Measurements from ENCODE around the gene PTPRJ. TPM values are rescaled to one million over a fixed set of nuclear protein-coding genes. Genes with fewer than 3 reads are reported as not detected.
A peak's percentile ranks its signal among the peaks of the same experiment; 100 is the strongest.

The PTPRJ gene
- total and polyA plus RNA-seq, 7 donors: 2.4 to 23.3 (median 10.2) TPM

DNA sequence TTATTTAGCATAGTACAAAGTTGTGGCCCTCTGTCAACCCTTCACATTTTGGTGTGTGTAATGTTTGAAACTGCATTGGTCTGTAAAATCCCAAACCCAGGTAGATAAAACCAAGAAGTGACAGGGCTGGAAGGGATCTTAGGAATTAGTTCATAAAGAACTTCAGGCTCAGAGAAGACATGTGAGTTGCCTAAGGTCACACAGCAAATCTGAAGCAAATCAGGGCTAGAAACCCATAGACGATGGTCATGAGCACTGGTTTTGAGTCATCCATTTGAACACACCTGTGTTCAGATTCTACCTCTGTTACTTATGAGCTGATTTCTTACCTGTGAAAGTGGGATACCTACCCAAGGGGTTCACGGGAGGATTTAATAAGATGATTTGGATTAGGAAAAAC lies 107.1 kb downstream of the PTPRJ start:
- no peak overlapping the region for H3K27ac ChIP-seq
- TF ChIP-seq EP300 (IDR thresholded peaks at IDR 0.05): no peak
- TF ChIP-seq POLR2A (IDR thresholded peaks at IDR 0.05): no peak
- no peak for TF ChIP-seq POLR2AphosphoS5 (IDR thresholded peaks at IDR 0.05)
- WGBS, 2 donors: 86 to 87% methylated on average over 2 of the region's 2 CpGs
- no peak for DNase-seq
- no peaks in the 10 kb centered on the region for H3K27me3 ChIP-seq
- intact Hi-C loops (cut with DNase I): no loop called here
- H3K36me3 ChIP-seq: no peaks in the 10 kb centered on the region
- peaks cover 0 to 19% (median 10%) of the 10 kb centered on the region in 4 donors for H3K4me1 ChIP-seq
- H3K9me3 ChIP-seq: no peaks in the 10 kb centered on the region
- H3K4me3 ChIP-seq: no peak overlapping the region

DNA sequence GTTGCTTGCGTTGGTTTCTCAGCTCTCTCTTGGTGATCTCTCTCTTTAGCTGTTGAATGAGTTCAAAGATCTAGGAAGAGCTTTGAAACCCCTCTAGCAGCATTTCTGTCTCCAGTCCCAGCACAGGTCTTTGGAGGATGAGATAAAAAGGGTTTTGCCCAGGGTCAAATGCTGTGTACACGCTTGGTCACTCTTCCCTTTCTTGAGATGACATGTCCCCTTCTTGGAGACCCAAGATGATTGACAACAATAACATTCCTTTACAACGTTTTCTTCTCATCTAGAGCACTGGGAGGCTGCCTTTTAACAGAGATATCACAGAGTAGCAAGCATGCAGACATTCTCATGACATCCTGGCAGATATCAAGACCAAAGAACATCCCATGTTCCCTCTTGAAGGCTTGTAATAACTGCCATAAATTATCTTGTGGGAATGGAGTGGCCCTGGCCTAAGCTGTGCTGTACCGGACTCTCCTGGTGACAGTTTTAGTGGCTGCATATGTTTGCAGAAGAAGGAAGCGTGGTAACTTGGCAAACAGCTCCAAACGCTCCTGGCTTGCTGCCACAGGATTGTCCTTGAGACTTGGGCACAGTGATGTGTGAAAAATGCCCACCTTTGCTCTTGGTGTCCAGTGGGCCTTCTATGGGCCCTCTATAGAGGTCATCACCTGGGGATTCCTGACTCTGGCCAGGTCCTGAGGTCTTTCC lies 107.8 kb downstream of the PTPRJ start:
- Histone ChIP-seq H3K4me1 (peaks cover 0 to 18% (median 10%) of the 10 kb centered on the region in 4 donors), H3K36me3 (no peaks in the 10 kb centered on the region), H3K4me3 (no peak overlapping the region), H3K27me3 (no peaks in the 10 kb centered on the region), H3K27ac (no peak overlapping the region), H3K9me3 (no peaks in the 10 kb centered on the region)
- intact Hi-C loops (cut with DNase I): no loop called here
- no peak for TF ChIP-seq EP300 (IDR thresholded peaks at IDR 0.05)
- TF ChIP-seq POLR2AphosphoS5 (IDR thresholded peaks at IDR 0.05): peak in 1 of 4 donors; percentile 17
- TF ChIP-seq POLR2A (IDR thresholded peaks at IDR 0.05): no peak
- TF ChIP-seq, protein P1, sequence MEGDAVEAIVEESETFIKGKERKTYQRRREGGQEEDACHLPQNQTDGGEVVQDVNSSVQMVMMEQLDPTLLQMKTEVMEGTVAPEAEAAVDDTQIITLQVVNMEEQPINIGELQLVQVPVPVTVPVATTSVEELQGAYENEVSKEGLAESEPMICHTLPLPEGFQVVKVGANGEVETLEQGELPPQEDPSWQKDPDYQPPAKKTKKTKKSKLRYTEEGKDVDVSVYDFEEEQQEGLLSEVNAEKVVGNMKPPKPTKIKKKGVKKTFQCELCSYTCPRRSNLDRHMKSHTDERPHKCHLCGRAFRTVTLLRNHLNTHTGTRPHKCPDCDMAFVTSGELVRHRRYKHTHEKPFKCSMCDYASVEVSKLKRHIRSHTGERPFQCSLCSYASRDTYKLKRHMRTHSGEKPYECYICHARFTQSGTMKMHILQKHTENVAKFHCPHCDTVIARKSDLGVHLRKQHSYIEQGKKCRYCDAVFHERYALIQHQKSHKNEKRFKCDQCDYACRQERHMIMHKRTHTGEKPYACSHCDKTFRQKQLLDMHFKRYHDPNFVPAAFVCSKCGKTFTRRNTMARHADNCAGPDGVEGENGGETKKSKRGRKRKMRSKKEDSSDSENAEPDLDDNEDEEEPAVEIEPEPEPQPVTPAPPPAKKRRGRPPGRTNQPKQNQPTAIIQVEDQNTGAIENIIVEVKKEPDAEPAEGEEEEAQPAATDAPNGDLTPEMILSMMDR (IDR thresholded peaks at IDR 0.05): no peak
- no peak for DNase-seq
- WGBS, 2 donors: 17 to 40% methylated on average over 6 of the region's 6 CpGs

DNA sequence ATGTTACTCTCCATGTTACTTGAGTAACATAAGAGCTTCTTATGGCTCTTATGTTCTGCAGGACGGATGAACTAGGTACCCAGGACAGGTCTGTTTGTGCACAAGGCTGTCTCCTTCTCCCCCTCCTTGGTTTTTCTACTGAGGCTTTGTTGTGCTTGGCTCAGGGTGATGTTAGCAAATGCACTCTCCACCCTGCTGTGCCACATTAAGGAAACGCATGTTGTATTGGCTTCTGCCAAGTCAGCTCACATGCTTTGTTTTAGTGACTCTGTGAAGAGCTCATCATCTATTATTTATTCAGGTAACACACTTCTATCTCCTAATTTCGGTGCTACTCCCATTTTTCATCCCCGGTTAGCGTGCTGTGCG lies 108.3 kb downstream of the PTPRJ start:
- no peak for TF ChIP-seq POLR2A (IDR thresholded peaks at IDR 0.05)
- TF ChIP-seq POLR2AphosphoS5 (IDR thresholded peaks at IDR 0.05): no peak
- TF ChIP-seq, protein P1 (IDR thresholded peaks at IDR 0.05): no peak
- no peak for TF ChIP-seq EP300 (IDR thresholded peaks at IDR 0.05)
- H3K4me1 ChIP-seq: peaks cover 0 to 23% (median 10%) of the 10 kb centered on the region in 4 donors
- intact Hi-C loops (cut with DNase I): no loop called here

DNA sequence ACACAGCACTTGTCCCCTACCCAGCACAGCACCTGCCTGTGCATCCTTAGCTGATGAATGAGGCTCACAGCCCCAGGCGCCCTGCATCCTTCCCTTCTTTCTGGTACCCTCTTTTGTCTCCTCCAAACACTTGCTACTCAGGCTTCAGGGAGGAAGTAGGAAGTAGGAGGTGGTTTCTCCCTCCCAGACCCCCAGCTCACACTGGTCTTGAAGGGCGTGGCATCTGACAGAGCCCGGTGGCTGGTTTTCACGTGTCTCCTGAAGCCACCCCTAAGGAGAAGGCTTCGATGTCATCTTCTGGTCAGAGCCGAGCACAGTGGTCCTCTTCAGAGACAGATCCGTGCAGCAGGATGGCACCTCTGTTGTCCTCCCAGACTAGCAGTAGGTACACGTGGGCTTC lies 109.8 kb downstream of the PTPRJ start:
- Histone ChIP-seq H3K4me3 (no peak overlapping the region), H3K36me3 (no peaks in the 10 kb centered on the region), H3K9me3 (no peaks in the 10 kb centered on the region), H3K27ac (no peak overlapping the region), H3K4me1 (peaks cover 0 to 30% (median 10%) of the 10 kb centered on the region in 4 donors), H3K27me3 (no peaks in the 10 kb centered on the region)
- DNase-seq: no peak
- TF ChIP-seq POLR2A (IDR thresholded peaks at IDR 0.05) (no peak), EP300 (IDR thresholded peaks at IDR 0.05) (no peak), POLR2AphosphoS5 (IDR thresholded peaks at IDR 0.05) (no peak)
- TF ChIP-seq, protein P1 (IDR thresholded peaks at IDR 0.05): no peak
- intact Hi-C loops (cut with DNase I): no loop called here
- WGBS, 2 donors: 84 to 87% methylated on average over 8 of the region's 8 CpGs

More for the DNA sequence above, 108.3 kb downstream of the PTPRJ start:
- DNase-seq: no peak
- Histone ChIP-seq H3K36me3 (no peaks in the 10 kb centered on the region), H3K27ac (no peak overlapping the region), H3K4me3 (no peak overlapping the region), H3K27me3 (no peaks in the 10 kb centered on the region), H3K9me3 (no peaks in the 10 kb centered on the region)
- WGBS, 2 donors: 51 to 74% methylated on average over 6 of the region's 6 CpGs

DNA sequence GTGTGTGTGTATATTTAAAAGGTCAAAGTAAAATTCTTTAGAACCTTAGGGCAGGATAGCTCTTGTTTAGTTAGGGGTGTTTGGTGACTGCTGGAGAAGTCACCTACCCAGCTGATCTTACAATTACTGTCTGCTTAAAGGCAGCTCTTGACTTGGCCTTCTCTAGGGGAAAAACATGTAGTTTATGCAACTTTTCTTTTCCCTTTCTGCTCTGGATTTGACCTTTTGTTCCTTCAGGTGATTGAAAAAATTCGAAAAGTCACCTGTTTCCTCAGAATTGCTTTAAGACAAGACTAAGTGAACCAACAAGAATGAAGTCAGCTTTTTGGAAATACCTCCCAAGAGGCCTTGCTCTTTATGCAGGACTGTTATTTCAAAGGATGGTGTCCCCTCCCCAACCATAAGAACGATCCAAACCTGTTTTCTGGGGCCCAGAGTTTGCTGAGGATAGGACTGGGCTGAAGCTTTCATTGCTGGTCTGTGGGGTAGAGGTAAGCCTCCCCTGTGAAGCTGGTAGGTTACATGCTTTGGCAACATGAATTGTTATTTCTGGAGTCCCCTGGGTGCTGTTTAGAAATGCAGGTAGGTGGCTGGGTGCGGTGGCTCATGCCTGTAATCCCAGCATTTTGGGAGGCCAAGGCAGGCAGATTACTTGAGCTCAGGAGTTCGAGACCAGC lies 111.2 kb downstream of the PTPRJ start:
- Histone ChIP-seq H3K27me3 (no peaks in the 10 kb centered on the region), H3K4me1 (peaks cover 0 to 39% (median 10%) of the 10 kb centered on the region in 4 donors), H3K4me3 (no peak overlapping the region), H3K9me3 (no peaks in the 10 kb centered on the region), H3K27ac (no peak overlapping the region), H3K36me3 (no peaks in the 10 kb centered on the region)
- no peak for DNase-seq
- TF ChIP-seq POLR2A (IDR thresholded peaks at IDR 0.05): no peak
- TF ChIP-seq, protein P1 (IDR thresholded peaks at IDR 0.05): no peak
- no peak for TF ChIP-seq POLR2AphosphoS5 (IDR thresholded peaks at IDR 0.05)
- no peak for TF ChIP-seq EP300 (IDR thresholded peaks at IDR 0.05)
- intact Hi-C loops (cut with DNase I): no loop called here
- 77 to 87% methylated on average over 4 of the region's 4 CpGs for WGBS, 2 donors

Measured in sigmoid colon (tissue), 7 donors.